HG02798 (cell line): ENCODE data around the gene TFAM.
"Not testable (repeated sequence)": the region's sequence is repeated elsewhere in the genome, so short reads cannot be mapped to it uniquely, and the experiment has no call there.

ENCODE experiments used
- ATAC-seq: cut with Tn5 transposase; IDR thresholded peaks from one replicate; pipeline ENCODE4 v1.9.1; 2021; ENCODE audit warnings: mild to moderate bottlenecking; ENCODE audit not compliant: unreplicated experiment, poor library complexity

Gene TFAM

DNA sequence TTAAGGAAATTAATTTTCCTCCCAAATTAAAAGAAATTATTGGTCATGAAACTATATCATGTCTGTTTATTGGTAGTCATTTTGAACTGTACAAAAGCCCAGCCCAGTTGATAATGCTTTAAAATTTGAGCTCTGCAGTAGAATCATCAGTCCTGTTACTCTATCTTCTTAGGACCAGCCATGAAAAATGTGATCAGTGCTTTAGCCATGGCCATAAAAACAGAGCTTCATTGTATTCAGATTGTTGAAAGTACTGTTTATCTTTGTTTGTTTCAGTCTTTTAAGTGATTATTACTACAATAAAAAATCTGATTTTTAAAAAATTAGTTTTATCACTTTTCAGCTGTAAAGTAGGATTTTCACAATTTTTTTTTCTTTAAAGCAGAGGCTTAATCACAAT, 13.7 kb upstream of the TFAM start:
- ATAC-seq: no peak

DNA sequence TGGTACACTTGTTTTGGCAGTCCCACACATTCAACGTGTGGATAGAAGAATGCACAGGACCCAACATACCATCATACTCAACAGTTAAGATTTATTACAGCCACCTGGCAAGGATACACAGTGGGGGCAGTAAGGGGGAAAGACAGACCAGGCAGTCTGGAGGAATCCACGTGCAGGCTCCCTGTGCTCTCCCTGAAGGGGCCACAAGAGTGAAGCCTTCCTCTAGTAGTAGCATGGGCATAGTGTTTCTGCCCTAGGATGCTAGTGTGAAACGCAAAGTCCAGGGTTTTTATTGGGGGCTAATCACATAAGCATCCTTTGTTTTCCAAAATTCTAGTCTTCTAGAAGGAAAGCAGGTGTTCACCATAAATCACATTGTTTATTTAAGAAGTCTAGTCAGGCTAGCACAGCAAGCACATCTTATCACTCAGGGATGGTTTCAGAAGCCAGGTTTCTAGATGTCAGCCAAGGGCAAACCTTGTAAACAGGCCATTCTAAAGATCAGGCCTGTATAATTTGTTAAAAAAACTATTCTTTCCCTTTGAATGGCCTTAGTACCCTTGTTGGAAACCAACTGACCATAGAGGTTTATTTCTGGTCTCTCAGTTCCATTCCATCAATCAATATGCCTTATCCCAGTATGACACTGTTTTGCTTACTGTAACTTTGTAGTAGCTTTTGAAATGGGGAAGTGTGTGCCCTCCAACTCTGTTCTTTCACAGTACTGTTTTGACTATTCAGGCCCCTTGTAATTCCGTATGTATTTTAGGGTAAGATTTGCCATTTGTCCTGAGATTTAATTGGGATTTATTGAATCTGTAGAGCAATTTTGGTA, 12.4 kb upstream of the TFAM start:
- ATAC-seq: peak; percentile 71

DNA sequence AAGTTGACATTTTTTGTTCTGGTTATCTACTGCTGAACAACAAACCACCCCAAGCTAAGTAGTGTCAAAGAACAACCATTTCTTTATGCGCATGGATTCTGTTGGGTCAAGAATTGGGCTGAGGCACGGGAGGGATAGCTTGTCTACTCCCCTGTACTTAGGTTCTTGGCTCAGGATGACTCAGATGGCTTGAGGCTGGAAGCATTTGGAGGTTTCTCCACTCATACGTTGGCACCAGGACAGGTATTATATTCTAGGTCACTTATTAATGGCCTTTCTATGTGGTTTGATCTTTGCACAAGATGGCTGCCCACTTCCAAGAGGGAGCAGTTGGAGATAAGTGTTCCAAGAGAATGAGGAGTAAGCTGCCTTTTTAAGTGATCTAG, 11.8 kb upstream of the TFAM start:
- peak; percentile 15 for ATAC-seq

DNA sequence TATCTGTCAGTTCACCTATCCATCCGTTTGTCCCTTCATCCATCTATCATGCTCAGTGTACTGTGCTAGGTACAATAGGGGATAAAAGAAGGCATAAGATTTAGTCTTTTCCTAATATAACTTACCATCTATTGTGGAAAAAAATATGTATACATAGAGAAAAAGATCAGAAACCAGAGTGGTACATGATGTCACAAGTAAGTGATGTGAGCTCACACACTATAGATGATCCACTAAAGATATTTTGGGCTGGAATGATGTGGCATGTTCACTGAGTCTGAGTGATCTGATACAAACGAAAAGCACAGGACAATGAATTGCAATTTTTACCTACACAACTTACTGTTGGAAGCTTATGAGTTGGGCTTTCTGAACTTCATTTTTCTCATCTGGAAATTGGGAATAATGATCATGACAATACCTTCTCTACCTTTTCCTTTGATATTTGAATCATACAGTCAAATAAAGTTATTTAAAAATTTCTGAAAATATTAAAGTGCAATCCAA, 2.7 kb upstream of the TFAM start:
- ATAC-seq: no peak

DNA sequence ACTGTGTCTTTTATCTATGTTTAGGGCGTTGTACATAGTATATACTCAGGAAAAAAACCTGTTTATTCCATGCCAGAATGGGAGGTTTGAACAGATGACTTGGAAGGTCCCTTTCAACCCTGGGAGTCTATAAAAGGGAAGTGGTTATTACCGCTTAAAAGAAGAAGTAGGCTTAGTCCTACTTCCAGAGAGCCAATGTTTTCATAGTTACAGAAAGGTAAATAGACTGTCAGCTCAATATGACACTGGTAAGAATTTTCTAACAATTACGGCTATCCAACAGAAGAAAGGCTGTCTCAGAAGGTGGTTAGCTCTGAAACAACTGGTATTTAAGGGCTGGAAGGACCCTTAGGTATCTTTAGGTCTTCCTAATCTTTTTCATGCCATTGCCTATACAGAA, 1.1 kb upstream of the TFAM start:
- peak; percentile 62 for ATAC-seq

DNA sequence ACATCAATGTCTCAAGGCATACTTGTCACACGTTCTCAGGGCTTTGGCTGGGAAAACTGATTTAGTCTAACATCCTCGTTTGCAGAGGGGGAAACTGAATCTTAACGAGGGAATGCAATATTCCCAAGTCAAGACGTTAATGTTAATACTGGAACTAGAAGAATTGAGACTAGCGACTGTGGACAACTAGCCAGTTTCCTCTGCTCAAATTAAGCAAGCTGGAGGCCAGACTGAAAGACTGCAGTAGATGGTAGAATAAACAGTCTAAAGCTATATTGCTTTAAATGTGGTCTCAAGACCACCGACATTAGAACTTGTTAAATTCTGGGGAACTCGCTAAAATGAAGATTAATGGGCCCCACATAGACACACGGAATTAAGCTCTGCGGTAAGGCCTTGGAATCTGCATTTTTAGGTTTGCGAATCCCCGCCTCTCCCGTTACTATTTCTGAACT, 639 bp upstream of the TFAM start:
- no peak for ATAC-seq

DNA sequence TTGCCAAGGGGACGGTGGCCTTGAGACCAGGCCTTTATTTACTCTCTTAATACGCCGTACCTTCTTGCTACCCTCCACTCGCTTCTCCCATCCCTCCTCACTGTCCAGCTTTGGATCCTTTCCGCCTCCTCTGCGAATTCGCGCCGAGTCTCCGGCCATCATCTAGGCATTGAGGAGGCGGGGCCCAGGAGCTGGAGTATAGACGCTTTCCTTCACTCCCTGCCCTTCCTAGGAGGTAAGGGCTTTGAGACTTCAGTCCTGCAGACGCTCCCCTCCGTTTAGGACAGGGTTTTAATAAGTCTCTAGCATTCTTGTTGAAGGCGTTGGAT, 538 bp downstream of the TFAM start:
- peak; percentile 3 for ATAC-seq

DNA sequence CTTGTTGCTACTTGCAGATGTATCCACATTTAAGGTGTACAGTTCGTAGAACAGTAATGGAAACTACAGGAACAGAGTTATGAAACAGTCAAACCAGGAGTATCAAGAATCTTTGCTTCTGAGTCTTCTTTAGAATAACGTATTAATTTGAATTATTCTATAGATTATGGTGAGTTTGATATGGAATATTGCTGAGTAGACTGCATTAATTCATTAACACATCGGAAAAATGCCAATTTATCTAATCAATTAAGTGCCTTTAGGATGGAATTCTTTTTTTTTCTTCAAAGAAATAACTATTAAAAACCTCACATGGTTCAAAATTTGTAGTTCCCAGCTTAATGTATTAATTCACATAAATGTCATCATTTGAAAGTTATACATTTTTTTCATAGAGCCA, 3.8 kb downstream of the TFAM start:
- no peak for ATAC-seq

DNA sequence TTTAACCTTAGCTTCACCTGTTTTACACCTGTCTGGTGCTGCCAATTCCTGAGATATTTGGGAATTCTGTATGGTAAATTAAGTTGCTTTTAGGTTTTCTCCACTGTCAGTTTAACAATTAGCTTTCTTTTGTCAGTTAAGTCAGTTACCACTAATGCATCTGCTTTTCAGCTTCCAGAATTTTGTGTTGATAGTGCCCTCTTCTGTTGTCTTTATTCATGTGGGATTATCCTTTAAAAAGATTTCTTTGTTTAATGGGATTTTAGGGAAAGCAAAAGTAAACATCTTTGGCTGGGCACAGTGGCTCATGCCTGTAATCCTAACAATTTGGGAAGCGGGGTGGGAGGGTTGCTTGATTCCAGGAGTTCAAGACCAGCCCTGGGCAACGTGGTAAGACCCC, 8.1 kb downstream of the TFAM start:
- ATAC-seq: no peak

DNA sequence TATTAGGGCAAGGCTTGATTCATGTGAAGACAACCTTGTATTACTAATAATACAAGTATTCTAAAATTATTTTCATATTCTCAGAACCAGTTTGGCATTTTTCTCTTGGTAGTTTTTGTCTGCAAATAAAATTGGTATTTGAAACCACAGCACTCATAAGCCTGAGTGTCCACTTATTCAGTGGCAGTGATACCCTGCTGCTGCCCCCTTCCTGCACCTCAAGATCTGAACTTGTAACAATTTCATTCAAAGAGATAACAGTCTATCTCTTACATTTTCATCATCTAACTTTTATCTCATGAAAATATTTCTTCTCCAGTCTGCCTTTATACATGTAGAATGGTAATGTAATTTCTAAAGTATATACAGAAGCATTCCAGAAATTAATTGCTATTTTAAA, 9.3 kb downstream of the TFAM start:
- ATAC-seq: no peak

DNA sequence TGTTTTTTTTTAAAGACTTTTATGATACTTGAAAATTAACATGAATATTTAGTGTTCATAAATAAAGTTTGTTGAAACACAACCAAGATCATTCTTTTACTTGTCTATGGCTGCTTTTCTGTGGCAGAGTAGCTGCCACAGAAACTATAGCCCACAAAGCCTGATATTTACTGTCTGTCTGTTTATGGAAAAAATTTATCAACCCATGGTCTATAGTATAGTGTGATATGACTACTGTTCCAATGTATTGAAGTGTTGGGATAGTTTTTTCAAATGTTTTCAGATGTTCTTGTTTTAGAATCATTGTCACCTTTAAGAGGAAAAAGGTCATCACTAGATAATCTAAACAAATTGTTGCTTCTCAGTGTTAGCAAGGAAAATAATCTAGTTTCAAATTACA, 10.8 kb downstream of the TFAM start:
- ATAC-seq: no peak

DNA sequence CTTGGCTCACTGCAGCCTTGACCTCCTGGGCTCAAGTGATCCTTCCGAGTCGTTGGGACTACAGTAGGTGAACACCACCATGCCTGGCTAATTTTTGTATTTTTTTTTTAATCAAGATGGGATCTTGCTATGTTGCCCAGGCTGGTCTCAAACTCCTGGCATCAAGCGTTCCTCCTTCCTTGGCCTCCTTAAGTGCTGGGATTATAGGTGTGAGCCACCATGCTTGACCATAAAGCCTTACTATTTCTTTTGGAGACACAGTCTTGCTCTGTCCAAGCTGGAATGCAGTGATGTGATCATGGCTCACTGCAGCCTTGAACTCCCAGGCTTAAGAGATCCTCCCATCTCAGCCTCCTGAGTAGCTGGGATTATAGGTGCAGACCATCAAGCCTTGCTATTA, 12.6 kb downstream of the TFAM start:
- no peak for ATAC-seq

DNA sequence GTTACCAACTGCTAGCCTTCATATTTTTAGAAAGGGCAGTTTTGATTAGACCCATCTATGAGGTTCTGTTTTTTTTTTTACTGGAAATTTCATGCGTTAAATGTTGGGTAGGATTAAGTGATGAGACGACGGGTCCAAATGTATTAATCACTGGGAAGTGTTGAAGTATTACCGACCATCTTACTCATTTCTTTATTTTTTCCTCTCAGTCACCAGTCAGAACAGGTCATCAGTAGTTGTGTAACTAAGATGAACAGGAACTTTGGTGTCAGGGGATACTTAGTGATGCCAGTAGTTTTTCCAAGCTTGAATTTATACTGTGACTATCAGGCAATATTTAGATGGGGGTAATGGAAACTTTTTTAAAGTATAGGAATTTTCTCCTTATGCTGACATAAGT, 14.2 kb downstream of the TFAM start:
- ATAC-seq: no peak

DNA sequence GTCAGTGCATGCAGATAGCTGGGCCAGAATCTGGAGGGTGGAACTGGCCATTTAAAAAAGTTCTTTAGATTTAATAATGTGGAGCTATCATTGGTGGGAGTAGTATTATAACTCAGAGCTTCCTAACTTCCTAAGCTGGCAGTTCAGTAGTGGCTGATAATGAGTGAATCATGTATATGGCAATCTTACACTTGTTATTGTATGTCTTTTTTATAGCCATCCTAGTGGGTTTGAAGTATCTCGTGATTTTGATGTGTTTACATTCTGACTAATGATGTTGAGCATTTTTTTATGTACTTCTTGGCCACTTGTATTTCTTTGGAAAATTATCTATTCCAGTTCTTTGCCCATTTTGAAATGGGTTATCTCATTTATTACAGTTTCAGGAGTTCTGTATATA, 15.4 kb downstream of the TFAM start:
- ATAC-seq: no peak

DNA sequence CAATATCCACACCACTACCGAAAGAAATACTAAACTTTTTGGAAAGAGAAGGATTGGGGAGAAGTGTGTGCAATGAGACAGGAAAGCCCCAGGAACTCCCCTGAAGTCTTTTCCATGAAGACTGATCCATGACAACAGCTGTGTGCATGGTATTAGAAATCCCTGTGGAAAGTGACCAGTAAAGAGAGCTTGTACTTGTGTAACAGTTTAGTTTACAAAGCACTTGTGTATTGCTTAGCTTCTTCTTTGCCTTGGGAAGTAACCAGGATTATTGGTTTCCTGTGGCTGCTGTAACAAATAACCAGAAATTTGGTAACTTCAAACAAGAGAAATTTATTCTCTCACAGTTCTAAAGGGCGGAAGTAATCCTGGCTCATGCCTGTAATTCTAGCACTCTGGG, 18.8 kb downstream of the TFAM start:
- no peak for ATAC-seq

DNA sequence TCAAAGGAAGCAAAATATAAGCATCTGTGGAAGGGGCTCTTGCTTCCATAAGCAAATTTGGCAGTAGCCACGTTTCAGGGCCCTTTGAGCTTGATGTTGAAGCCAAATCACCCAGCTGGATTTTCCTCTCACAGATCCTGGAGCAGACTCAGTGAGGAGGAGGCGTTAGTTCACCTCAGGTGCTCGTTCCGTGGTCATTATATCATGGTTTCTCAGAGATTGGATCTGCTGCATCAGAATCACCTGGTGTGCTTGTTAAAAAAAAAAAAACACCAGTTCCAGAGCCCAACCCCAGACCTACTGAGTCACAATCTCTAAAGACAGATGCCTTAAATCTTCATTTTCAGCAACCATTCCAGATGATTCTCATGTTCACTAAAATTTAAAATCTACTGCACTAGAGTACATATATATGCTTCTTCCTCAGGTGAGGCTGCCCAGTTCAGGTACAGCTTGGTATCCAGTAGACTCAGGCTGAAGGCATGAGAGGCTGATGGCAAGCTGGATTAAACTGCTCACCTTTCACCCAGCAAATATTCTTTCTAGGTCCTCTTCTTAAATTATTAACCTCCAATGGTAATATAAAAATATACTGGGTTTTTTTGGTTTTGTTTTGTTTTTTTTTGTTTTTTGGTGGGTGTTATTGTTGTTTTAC, 24.9 kb downstream of the TFAM start:
- no peak for ATAC-seq

DNA sequence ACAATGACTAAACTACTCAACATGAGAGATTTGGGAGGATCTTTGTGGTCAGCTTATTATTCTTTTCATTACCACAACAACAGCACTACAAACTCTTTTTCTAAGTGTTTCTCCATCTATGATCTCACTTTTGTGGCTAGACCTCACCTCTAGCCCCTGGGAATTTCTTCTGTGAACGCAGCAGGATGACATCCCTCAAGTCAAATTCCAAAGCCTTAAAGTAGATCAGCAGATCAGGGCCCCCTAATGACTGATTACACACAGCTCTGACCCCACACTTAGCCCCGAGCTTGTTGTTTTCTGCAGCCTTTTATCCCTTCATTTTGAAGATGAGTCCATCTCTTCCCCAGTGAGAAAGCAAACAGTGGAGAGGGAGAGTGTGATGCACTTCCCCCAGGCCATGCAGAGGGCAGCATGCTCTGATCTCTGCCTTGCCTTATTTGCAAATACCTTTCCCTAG, 27.3 kb downstream of the TFAM start:
- no peak for ATAC-seq

DNA sequence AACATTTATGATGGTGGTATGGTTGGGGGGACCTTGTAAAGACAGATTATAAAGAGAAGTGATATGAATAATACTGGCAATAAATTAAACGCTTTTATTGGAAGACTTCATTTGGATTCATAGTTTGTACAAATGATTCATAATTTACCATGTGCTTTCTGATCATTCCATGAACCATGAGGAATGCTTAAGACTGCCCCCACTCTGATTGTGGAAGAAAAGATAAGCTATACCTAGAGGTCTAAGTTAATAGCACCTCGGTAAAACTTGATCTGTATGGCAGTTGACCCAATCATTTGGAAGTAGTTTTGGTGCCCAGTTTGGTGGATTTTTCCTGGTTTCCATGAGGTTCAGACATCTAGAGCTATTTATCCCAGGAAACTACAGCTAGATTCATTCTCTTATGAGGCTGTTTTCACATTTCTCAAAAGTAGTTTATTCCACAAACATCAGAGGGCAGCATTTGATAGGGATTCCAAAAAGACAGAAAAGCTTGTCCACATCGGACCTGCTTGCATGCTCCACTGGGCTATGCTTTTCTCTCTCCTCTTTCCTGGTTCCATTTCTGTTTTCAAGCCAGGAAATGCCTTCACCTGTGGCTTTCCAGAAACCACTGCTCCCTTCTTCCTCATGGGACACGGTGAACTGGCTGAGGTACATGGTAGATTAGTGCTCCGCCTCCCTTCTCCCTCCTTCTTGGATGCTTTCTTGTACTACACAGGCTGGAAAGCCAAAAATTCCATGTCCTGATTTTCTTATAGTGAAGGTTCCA, 29.2 kb downstream of the TFAM start:
- no peak for ATAC-seq

DNA sequence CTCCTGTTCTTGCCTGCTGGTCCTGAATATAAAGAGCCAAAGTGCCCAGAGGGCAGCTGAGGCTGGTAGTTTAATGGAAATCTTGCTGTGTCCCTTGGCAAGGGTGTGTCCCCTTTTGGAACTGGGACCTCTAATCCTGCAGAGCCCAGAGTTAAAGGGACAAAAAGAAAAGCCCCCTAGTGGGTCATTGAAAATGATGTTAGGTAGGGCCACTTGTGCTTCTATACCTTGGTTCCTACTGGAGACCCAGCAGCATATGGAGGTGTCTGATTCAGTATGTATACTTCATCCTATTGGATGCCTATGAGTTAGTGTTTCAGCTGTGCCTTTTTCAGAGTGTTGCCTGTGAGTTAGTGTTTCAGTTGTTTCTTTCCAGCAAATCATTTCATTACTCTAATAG, 30.5 kb downstream of the TFAM start:
- no peak for ATAC-seq

DNA sequence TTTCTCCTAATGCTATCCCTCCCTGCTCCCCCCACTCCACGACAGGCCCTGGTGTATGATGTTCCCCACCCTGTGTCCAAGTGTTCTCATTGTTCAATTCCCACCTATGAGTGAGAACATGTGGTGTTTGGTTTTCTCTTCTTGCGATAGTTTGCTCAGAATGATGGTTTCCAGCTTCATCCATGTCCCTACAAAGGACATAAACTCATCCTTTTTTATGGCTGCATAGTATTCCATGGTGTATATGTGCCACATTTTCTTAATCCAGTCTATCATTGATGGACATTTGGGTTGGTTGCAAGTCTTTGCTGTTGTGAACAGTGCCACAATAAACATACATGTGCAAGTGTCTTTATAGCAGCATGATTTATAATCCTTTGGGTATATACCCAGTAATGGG, 32.7 kb downstream of the TFAM start:
- not testable (repeated sequence) for ATAC-seq

DNA sequence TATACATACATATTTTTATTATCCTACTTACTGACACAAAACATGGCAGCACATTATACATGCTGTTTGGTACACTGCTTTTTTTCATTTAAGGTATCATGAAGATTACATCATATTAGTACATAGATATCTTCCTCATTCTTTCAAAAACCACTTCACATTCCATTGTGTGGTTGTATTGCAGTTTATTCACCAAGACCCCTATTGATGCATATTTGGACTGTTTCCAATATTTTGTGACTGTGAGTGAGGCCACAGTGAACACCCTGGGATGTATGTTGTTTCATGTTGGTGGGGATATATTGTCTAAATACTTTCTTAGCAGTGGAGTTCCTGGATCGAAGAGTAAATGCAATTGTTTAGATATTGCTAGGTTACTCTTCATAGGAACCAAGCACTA, 39.0 kb downstream of the TFAM start:
- no peak for ATAC-seq
